HG03342 (cell line): ENCODE measurements around the gene FBLN1.

Experiments used
- ATAC-seq: cut with Tn5 transposase; IDR thresholded peaks from one replicate; pipeline ENCODE4 v1.9.1; 2021; ENCODE audit warnings: mild to moderate bottlenecking, moderate library complexity; ENCODE audit not compliant: unreplicated experiment

The FBLN1 gene

DNA sequence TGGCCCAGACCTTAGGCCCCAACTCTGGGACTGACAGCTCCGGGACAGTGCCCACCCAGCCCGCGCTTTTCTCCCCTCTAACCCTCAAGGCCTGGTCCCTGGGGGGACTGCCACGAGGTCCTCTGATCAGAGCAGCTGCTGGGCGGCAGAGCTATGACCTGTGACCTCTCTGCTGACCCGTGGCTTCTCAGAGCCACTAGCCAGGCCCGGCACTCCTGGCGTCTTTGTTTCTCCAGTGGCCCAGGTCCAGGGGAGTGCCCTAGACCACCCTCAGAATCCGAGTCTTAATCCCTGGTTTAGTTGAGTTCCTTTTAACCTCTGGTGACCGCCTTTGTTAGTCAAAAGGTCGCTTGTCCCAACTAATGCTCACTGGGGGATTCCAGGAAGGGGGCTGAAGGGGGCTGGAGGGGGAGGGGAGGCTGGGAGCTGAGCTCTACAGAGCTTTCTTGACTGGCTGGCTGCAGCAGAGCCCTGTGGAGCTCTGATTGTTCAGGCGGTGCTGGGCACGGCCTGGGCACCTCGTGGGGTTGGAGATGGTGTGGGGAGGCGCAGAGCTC lies 1.2 kb downstream of the FBLN1 start:
- ATAC-seq, result no peak

DNA sequence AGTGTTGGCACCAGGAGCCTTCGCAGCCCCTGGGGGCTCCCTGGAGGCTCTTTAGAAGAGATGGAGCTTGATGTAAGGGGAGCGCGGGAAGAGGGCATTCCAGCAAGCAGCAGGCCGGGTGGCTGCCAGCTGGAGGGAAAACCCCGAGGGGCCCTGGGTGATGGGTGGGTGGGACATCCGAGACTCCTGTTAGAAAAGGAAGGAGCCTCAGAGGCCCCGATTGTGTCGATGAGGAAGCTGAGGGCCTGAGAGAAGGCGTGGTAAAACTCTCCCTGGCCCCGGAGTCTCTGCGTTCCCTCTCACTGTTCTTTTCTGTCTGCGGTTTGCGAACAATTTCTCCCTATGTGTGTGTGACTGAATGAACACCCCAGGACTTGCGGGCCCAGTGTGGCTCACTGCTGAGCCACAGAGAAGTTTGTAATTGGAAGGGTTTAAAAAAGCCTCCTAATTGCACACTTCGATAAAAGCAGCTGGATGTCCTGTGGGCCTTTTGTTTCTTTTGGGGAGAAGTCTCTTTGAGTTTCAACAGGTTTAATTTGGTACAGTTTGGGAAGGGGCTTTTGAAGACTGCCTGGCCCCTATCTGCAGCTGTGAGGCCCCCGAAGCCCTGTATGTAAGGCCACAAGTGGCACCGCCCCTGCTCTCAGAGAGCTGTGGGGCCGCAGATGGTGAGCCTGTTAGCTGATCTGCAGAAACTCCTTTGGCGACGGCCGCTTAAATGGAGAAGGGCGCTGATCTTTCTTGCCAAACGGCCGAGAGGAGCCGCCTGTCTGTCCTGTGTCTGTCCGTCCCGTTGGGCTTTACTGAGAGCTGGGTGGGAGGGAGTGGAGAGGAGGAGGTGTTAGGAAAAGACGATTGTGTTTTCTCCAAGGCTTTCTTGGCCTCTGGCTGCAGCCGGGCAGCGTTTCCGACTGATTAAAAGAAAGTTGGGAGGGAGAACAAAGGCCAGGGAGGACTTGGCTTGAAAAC lies 2.0 kb downstream of the FBLN1 start:
- no peak for ATAC-seq

DNA sequence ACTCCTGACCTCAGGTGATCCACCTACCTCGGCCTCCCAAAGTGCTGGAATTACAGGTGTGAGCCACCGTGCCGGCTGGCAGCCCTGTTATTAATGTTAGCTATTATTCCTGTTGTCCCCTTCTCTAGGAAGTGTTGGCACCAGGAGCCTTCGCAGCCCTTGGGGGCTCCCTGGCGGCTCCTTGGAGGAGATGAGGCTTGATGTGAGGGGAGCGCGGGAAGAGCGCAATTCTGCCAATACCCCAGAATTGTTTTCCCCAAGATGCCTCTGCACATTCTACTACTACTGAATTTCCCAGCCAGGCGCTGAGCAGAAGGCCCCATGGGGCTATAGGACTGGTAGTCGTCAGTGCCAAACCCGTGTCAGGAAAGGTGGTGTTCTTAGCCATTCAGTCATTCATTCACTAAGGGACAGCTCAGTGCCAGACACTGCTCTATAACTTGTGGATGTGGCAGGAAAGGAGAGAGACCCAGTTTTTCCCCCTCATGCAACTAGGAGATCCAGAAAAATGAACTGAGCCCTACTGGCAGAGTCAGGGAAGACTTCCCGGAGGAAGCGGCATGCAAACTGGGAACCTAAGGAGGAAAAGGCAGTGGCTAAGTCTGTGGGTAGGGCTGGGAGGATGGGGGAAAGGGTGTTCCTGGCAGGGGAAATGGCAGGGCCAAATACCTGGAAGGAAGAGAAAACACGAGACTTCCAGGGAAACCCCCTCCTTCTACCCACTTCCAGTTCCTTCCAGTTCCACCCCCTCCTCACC lies 3.5 kb downstream of the FBLN1 start:
- no peak for ATAC-seq

DNA sequence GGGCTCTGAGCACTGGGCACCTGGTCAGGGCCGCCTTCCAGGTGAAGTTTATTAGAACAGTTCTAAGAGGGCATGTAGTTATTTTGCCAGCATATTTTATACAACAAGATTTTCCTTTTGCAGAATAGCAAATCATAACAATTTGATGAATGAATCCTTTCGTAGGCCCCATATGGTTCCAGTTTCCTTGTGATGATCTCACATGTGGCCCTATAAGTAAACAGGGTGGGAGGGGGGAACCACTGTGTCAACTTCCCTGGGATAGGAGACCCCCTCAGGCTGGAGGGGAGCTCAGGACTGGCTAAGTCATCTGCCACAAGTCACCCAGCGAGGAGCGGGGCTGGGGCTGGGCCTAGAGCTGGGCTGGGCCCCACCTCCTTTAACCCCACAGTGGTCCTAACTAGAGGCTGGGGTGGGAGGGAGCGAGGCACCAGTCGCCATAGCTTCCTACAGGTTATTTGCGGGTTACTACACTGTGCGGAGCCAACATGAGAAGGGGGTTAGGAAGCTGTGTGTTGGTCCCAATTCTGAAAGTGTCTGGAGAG lies 4.2 kb downstream of the FBLN1 start:
- no peak for ATAC-seq

DNA sequence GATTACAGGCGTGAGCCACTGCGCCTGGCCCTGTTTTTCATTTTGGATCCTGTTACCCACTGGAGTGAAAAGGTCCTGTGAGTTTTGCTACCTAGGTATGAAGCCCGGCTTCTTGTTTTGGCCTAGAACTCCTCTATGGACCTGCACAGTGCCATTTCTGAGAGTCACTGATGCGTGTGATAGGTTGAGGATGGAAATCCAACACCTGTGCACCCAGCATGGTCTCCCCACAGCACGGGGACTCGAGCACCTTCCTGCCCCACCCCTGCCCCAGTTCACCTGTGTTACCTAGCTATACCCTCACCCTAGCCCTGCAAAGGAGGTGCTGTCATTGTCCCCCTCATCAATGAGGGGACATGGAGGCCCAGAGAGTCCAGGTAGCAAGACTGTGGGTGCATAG lies 5.1 kb downstream of the FBLN1 start:
- ATAC-seq, result no peak

DNA sequence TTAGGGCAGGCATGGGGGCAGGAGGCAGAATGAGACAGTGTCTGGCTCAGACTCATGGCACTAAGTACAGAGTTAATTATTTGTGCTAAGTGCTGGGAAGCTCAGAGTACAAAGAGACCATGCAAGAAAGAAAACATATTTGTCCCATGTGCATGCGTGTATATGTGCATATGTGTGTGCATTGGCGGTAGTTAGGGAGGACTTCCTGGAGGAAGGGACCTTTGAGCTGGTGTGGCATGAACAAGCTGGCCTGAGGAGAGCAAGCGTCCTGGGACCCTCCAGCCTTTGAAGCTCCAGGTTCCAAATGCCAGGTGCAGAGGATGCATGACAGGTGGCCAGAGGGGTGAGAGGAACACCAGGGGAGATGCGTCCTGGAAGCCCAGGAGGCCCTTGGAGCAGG lies 6.1 kb downstream of the FBLN1 start:
- ATAC-seq, result no peak

DNA sequence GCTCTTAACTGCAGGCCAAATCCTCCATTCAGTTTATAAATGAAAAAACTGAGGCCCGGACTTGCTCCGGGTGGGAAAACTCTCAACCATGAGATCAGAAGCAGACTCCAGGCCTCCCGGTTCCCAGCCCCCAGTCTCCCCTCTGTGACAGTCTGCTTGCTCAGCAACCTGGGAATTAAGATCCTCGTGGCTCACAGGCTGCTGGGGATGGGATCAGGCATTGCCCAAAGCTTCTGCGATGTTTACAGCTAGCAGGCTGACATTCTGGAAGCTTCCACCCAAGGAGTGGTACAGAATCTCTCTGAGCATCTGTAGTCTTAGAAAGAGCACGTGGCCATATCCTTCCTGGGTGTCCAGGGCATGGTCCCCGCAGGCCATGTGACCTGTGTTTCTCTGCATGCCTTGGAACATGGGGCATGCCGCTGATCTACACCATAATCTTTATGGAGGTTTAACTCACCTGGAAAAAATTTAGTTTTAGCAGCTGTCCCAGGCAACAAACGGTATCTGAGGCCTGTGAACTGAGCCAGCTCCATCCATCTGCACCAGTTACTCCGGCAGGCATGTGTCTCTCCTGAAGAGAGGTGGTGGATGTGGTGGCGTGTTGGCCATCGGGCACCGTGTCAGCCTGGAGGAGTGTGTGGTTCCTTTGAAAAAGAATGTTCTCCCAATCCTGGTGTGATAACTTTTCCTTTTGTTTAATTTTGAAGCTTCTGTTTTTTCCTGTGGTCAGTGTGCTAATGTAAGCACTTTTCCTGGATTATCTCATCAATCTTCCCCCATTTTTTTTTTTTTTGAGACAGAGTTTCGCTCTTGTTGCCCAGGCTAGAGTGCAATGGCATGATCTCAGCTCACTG lies 7.9 kb downstream of the FBLN1 start:
- no peak for ATAC-seq

DNA sequence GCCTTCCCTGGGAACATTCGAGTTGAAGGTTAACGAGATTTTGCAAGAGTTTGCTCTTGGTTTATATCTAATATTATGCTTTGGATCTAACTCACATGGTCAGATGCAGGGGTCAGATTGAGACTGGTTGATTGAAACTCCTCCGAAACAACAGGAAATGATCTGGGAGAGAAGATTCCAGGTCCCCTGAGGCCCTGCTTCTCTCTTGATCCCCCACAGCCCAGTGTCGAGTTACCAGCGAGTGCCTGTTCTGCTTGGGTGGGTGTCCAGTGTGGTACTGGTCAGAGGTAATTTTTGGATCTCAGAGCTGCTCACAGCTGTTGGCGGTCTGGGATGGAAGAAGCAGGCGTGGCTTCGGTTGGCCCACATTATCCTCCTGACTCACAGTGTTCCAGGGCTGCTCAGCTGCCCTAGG lies 9.2 kb downstream of the FBLN1 start:
- no peak for ATAC-seq

DNA sequence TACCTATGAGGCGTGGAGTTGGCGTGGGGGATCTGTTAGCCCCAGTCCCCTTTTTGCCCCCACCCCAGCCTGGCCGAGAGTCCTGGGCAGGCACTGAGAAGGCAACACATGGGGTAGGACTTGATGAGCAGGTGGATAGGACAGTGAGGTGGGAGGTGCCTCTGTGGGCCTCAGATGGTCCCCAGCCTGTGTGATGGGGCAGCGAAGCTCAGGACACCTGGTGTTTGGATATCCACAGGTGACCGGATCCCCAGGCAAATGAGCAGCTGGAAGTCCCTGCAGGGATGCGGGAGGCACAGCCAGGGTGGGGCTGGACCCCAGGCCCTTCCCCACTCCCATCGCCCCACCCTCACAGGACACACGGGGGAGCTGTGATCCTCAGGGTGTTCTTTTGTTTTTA lies 9.7 kb downstream of the FBLN1 start:
- ATAC-seq, result no peak

DNA sequence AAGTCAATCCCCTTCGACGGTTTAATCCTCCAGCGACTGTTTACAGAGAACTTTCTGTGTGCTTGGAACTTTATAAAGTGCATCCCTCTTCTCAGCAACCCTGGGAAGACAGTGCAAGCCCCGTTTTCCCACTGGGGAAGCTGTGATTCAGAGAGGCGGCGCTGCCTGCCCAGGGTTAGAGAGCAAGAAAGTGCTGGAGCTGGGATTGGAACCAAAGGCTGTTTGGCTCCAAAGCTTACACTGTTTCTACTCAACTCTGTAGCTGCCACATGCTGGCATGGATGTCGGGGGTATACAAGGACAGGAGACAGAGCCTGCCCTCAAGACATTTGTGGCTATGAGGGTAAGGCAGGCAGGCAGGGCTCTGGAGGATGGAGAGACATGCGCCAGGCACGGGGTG lies 13.0 kb downstream of the FBLN1 start:
- ATAC-seq, result no peak

DNA sequence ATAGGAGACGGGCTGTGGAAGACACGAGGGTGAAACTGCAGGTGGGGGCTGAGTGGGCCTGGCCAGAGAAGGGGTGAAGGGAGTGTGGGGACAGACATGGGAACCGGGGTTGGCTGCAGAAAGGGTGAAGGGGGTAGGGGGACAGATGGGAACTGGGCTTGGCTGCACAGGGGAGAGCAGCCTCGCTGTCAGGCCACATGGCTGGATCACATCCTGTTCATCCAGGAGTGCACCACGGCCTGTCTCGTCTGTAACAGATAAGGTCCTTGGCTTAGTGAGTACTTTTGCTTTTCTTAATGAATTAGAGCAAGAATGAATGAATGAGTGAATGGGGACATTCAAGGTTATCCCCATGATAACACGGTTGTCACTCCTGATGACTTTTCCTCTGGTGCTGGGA lies 13.5 kb downstream of the FBLN1 start:
- no peak for ATAC-seq

DNA sequence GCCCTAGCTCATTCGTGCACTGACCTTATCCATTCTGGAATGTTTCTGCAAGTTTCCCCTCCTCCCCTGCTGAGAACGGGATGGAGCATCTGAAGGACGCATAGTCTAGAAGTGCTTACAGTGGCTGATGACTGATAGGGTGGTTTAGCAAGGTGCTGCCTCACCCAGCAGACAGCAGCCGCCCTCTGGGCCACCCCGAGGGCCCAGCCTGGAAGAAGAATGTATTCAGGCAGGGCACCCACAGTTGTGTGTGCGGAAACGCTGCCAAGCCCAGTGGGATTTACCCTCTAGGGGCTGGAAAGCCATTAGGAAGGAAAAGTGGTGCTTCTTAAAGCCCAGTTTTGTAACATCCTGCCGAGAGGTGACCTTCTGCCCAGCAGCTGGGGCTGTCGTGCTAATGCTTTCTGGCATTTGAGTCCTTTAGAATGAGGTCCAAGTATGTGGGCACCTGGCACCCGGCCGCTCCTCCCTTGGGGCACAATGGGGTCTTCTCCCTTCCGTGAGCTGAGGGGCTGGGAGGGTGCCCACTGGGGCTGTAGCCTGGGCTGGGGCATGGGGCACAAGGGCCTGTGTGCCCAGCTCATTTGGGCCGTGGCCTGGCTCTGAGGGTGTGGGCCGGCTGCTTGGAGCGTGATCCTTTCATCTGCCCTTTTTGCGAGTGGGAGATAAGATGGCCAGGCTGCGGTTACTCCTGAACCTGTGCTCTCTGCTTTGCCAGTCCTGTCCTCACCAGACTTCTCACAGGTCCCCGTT lies 14.4 kb downstream of the FBLN1 start:
- no peak for ATAC-seq

DNA sequence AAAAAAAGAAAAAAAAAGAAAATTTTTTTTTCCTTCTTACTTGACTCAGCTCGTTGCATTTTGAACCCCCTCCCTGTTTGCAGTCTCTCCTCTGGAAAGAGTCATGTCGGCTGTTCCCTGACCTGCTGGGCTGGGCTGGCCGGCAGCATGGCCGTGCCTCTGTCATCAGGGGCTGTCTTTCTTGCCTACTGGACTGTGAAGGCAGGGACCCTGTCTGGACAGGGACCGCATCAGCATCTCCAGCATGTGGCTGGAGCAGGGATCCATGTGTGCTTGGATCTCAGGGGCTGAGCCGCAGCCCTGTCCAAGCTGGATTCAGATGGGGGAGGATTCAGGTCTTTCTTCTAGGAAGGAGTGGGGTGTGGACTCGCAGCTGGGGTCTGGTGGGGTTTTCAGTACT lies 15.5 kb downstream of the FBLN1 start:
- ATAC-seq, result no peak

DNA sequence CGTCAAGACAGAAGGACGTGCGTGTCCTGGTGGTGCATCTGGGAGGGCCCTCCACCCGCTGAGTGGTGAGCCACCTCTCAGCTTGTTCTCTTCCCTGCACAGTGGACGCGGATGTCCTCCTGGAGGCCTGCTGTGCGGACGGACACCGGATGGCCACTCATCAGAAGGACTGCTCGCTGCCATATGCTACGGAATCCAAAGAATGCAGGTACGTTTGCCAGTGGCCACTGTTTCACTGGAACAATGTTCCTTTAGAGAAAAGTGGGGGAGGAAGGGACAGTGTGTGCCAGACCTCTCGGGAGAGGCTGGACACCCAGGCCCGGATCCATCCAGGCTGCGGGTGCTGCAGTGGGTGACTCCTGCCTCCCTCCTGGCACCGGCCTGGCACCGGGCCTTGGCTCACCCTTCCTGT lies 15.9 kb downstream of the FBLN1 start:
- ATAC-seq, result no peak

DNA sequence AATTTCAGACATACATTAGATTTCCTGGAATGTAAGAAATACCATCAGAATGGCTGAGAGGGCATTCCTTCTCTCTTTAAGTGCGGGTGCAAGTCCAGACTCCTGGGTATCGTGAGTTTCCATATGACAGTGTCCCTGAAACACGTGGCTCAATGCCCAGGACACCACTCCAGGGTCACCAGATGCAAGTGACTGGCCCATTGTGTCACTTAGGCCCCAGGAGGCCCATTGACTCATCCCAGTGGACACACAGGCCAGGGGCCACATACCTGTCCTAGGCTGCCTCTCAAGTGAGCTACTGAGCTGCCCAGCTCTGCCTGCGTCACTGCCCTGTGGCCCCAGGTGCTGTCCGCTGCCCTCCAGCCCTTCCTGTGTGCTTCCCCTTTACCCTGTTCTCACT lies 18.5 kb downstream of the FBLN1 start:
- ATAC-seq, result no peak

DNA sequence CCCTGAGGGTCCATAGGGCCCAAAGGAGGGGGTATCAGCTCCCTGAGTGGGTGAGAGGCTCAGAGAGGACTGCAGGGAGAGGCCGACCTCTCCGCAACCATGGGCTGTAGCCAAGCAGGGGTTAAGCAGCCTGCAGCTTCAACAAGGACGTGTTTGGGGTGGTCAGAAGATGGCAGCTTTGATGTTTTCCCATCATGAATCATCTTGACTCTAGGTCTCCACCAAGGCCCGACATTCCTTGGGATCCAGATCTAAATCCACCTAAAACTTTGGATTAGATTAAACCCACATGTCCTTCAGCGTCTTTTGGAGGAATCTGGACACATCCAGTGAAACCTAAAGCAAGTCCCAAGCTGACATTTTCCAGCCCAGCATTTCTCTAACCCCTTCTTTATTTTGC lies 19.8 kb downstream of the FBLN1 start:
- ATAC-seq, result no peak

DNA sequence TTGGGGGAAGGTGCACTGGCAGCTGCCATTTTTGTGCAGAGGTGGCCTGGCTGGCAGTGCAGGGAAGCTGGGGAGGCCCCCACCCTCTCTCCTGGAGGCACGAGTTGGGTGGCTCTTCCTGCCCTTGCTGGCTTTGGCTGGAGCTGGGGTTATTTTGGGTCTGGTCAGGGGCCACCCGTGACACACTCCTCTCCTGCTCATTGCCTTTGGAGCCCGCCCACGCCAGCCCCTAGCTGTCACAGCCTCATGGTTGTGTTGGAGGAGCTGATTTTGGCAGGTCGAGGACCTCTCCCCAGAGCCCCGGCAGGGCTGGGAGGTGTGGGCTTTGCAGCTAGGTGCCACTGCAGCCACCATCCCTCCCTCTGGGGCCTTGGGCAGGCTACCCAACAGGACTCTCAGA lies 21.5 kb downstream of the FBLN1 start:
- no peak for ATAC-seq

DNA sequence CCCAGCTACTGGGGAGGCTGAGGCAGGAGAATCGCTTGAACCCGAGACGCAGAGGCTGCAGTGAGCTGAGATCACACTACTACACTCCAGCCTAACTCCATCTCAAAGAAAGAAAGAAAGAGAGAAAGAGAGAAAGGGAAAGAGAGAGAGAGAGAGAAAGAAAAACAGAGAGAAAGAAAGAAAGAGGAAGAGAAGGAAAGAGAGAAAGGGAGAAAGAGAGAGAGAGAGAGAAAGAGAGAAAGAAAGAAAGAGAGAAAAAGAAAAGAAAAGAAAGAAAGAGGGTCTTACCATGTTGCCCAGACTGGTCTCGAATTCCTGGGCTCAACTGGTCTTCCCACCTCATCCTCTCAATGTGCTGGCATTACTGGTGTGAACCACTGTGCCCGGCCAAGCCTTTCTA lies 22.3 kb downstream of the FBLN1 start:
- ATAC-seq, result no peak

DNA sequence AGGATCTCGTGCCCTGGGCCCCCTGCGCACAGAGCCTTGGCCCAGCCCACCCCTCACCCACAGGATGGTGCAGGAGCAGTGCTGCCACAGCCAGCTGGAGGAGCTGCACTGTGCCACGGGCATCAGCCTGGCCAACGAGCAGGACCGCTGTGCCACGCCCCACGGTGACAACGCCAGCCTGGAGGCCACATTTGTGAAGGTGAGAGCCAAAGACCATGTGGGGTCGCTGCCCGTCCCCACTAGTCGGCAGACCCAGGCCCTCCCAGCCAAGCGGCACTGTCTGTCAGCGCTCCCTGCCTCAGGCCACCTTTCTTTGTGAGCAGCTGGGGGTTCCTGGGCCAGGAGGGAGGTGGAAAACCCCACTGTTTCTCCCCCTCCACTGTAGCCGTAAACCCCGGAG lies 22.8 kb downstream of the FBLN1 start:
- ATAC-seq, result no peak

DNA sequence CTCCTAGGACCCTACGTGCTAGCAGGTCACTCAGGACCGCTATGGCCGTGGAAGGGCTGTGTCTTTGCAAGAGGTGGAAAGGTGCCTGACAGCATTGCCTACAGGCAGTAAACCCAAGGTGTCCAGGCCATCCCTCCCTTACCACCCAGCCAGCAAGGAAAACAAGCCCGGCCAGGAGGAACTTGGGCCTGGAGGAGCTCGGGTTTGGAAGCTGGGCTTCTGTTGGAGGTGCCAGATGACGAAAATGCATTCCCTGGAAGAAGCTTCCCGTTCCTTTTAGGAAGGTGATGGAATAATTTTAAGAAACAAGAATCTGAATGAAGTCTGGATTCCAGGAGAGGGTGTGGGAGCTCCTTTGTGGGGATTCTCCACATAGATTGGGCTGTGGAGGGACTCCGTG lies 23.6 kb downstream of the FBLN1 start:
- ATAC-seq, result no peak
